RWPE1 (cell line): ENCODE measurements around the gene IHH.

ENCODE experiments used
- CTCF ChIA-PET: fragments of 350-600 bp; sonication (Branson Sonifier 250); formaldehyde crosslinking; extraction: SDS; loops from one replicate; lab custom pipeline; 2021; lab: Yijun Ruan, JAX
- POLR2A ChIA-PET: fragments of 400-600 bp; formaldehyde crosslinking; extraction: SDS; loops from one replicate; lab custom pipeline; 2020; ENCODE audit warnings: antibody characterized with exemption; ENCODE audit not compliant: low non-redundant PET; lab: Yijun Ruan, JAX
- DNase-seq: peaks from one replicate; pipeline ENCODE4 v3.0.0; 2012; ENCODE audit warnings: low spot score
- H3K27ac ChIP-seq: fragments of 450-650 bp; 2 replicates; pipeline ENCODE4 v1.5.1; 2017
- CTCF ChIP-seq: fragments of 450-650 bp; conservative IDR thresholded peaks from 2 replicates; pipeline ENCODE4 v1.5.1; 2017; ENCODE audit warnings: low read depth, mild to moderate bottlenecking

IHH gene

GRCh38 chr2:219079417-219079816, 18.7 kb upstream of the IHH start:
- POLR2A ChIA-PET: no interaction called here
- CTCF ChIA-PET: interaction anchor here (0.6 kb wide), 1 partner anchor 9 kb away, joined by 3 read pairs; no protein-coding TSS in a partner anchor
- no peak overlapping the region for H3K27ac ChIP-seq
- no peak for DNase-seq
- no peak for TF ChIP-seq CTCF

GRCh38 chr2:219078951-219079350, 18.2 kb upstream of the IHH start:
- TF ChIP-seq CTCF: no peak
- DNase-seq: no peak
- H3K27ac ChIP-seq: no peak overlapping the region
- CTCF ChIA-PET: interaction anchor here (0.6 kb wide), 1 partner anchor 10 kb away, joined by 3 read pairs; no protein-coding TSS in a partner anchor
- POLR2A ChIA-PET: no interaction called here

GRCh38 chr2:219078126-219078525, 17.4 kb upstream of the IHH start:
- no peak for DNase-seq
- CTCF ChIA-PET: no interaction called here

GRCh38 chr2:219076253-219076652, 15.5 kb upstream of the IHH start:
- no peak for DNase-seq
- ChIA-PET POLR2A (no interaction called here), CTCF (interaction anchor here (0.6 to 1.4 kb wide), 2 partner anchors 18 to 43 kb away, joined by 3 to 4 read pairs; no protein-coding TSS in a partner anchor)
- no peak for TF ChIP-seq CTCF
- no peak overlapping the region for H3K27ac ChIP-seq

More at GRCh38 chr2:219078126-219078525, 17.4 kb upstream of the IHH start:
- TF ChIP-seq CTCF: no peak
- POLR2A ChIA-PET: no interaction called here
- H3K27ac ChIP-seq: no peak overlapping the region

- TF ChIP-seq CTCF: no peak; the same call in 1 of the 2 replicates
- DNase-seq: no peak
- POLR2A ChIA-PET: no interaction called here
- no peak overlapping the region for H3K27ac ChIP-seq
- CTCF ChIA-PET: interaction anchor here (0.6 to 1.9 kb wide), 5 partner anchors 16 to 283 kb away, joined by 3 to 6 read pairs (median 4); no protein-coding TSS in a partner anchor
Observed at GRCh38 chr2:219073413-219074129, 12.8 kb upstream of the IHH start.

GRCh38 chr2:219072741-219073250, 12.1 kb upstream of the IHH start:
- no peak for TF ChIP-seq CTCF
- CTCF ChIA-PET: interaction anchor here (0.7 to 1.9 kb wide), 5 partner anchors 15 to 82 kb away, joined by 3 to 13 read pairs (median 4); no protein-coding TSS in a partner anchor
- no peak overlapping the region for H3K27ac ChIP-seq
- DNase-seq: no peak
- POLR2A ChIA-PET: no interaction called here
